ENCODE results near the gene LGR4. TPM values are rescaled to one million over a fixed set of nuclear protein-coding genes. Genes with fewer than 3 reads are reported as not detected.

Gene LGR4
- total and polyA plus RNA-seq, 2 of the 13 experiments (the other 11 are each of a cell fraction or from before 2014, with no cell fraction given): 42.1 to 68.7 TPM

- no peak for DNase-seq (ENCODE audit: low spot score)
- Histone ChIP-seq H3K9me3 (ENCODE audit: low read length) (no peaks in the 10 kb centered on the region), H3K79me2 (ENCODE audit: insufficient read depth, low read length) (peaks cover 99% of the 10 kb centered on the region), H3K4me3 (replicated peaks in 1 of 3; ENCODE audit: insufficient read depth in 1 of 3, low read depth in 2 of 3, low read length in 3 of 3) (no peak overlapping the region), H3K27ac (ENCODE audit: extremely low read length, insufficient read depth, low read length) (no peak overlapping the region), H3K4me2 (ENCODE audit: low read depth, low read length) (no peak overlapping the region), H3K27me3 (ENCODE audit: control insufficient read depth in 1 of 2, insufficient read depth in 2 of 2, low read length in 2 of 2) (no peaks in the 10 kb centered on the region), H4K20me1 (ENCODE audit: insufficient read depth, low read length) (peaks cover 53% of the 10 kb centered on the region), H2AFZ (ENCODE audit: low read length) (no peak overlapping the region), H3K36me3 (replicated peaks in 1 of 2; ENCODE audit: control insufficient read depth in 1 of 2, insufficient read depth in 2 of 2, low read length in 2 of 2) (peaks cover 5 to 11% of the 10 kb centered on the region in 2 experiments; a peak in 4 of 5 replicates), H3K4me1 (ENCODE audit: insufficient read depth, low read length) (peaks cover 50% of the 10 kb centered on the region), H3K9ac (ENCODE audit: insufficient read depth, low read depth, low read length) (no peak overlapping the region)
- WGBS (ENCODE audit: low lambda C conversion rate): 98% methylated on average over 2 of the region's 2 CpGs
- TF ChIP-seq ETV6 (CRISPR knock-in tag; conservative IDR thresholded peaks at IDR 0.05): no peak
- no peak for TF ChIP-seq HNF1B (CRISPR knock-in tag; IDR thresholded peaks at IDR 0.05)
- no peak for TF ChIP-seq NFE2L2 (IDR thresholded peaks at IDR 0.05; ENCODE audit: low read length)
- TF ChIP-seq POLR2G (IDR thresholded peaks at IDR 0.05; ENCODE audit: low read depth, low read length): no peak
- no peak for TF ChIP-seq JARID2 (CRISPR knock-in tag; IDR thresholded peaks at IDR 0.05; ENCODE audit: insufficient replicate concordance)
- no peak for TF ChIP-seq ZNF781 (CRISPR knock-in tag; IDR thresholded peaks at IDR 0.05; ENCODE audit: borderline replicate concordance, not compliant biosample characterization)
- no peak for TF ChIP-seq MBNL3 (CRISPR knock-in tag; conservative IDR thresholded peaks at IDR 0.05)
- no peak for TF ChIP-seq ASH2L (IDR thresholded peaks at IDR 0.05; ENCODE audit: insufficient read length, low read depth, low read length)
- TF ChIP-seq ZNF292 (CRISPR knock-in tag; IDR thresholded peaks at IDR 0.05; ENCODE audit: borderline replicate concordance, low read depth): no peak
- TF ChIP-seq MAFK (conservative IDR thresholded peaks at IDR 0.05 in 1 of 2, IDR thresholded peaks at IDR 0.05 in 1 of 2; ENCODE audit: low read length in 2 of 2): no peak
- TF ChIP-seq ZNF33A (CRISPR knock-in tag; IDR thresholded peaks at IDR 0.05; ENCODE audit: borderline replicate concordance): no peak
- no peak for TF ChIP-seq PHF21A (CRISPR knock-in tag; IDR thresholded peaks at IDR 0.05)
- no peak for TF ChIP-seq MIER2 (CRISPR knock-in tag; IDR thresholded peaks at IDR 0.05)
- no peak for TF ChIP-seq ZNF343 (CRISPR knock-in tag; IDR thresholded peaks at IDR 0.05)
- no peak for TF ChIP-seq FOXO1 (CRISPR knock-in tag; IDR thresholded peaks at IDR 0.05)
- TF ChIP-seq EZH2 (conservative IDR thresholded peaks at IDR 0.05; ENCODE audit: low read depth, low read length): no peak
- no peak for TF ChIP-seq CBX2 (IDR thresholded peaks at IDR 0.05; ENCODE audit: low read depth, low read length)
- TF ChIP-seq CBX2 (CRISPR knock-in tag; IDR thresholded peaks at IDR 0.05; ENCODE audit: low read depth): no peak
- no peak for FAIRE-seq
- in situ Hi-C loops (cut with HindIII; ENCODE audit: extremely low pct_ligation_motif_present, low pct_unique_long_range_greater_than_20kb): no loop called here
- intact Hi-C loops (cut with micrococcal nuclease; ENCODE audit: unreplicated experiment): no loop called here
- ChIA-PET POLR2A (no interaction called here), CTCF (ENCODE audit: low intra/inter-chr PET ratio, low total read pairs) (no interaction called here)
- no peak for ATAC-seq
- no TSS peak for BruUV-seq (replicated peaks)
Observed at GRCh38 chr11:27425814-27426213, 46.8 kb downstream of the LGR4 start.

Measured in HepG2 (cell line).